Mucosa of descending colon (tissue), 3 donors: ENCODE data around the gene TRHDE. TPM values are rescaled to one million over a fixed set of nuclear protein-coding genes. Genes with fewer than 3 reads are reported as not detected.
"Not testable (repeated sequence)": the region's sequence is repeated elsewhere in the genome, so short reads cannot be mapped to it uniquely, and the experiment has no call there.

Experiments
- ATAC-seq: fragments of 200-7000 bp; cut with Tn5 transposase; one replicate; pipeline ENCODE4 v1.9.1; 2020; ENCODE audit warnings: mild to moderate bottlenecking, moderate library complexity
- DNase-seq, 3 donors: peaks; one replicate each; pipeline ENCODE4 v3.0.0-alpha.2; 2020
- H3K36me3 ChIP-seq: fragments of 200-600 bp; one replicate; pipeline ENCODE4 v1.8.0; 2021; ENCODE audit warnings: low read depth, mild to moderate bottlenecking
- H3K4me1 ChIP-seq: fragments of 200-600 bp; one replicate; pipeline ENCODE4 v1.8.0; 2021; ENCODE audit warnings: low read depth, mild to moderate bottlenecking
- H3K4me3 ChIP-seq: fragments of 200-600 bp; one replicate; pipeline ENCODE4 v1.8.0; 2021; ENCODE audit warnings: mild to moderate bottlenecking
- H3K9me3 ChIP-seq: fragments of 200-600 bp; one replicate; pipeline ENCODE4 v1.8.0; 2021; ENCODE audit warnings: mild to moderate bottlenecking
- CTCF ChIP-seq: fragments of 200-600 bp; IDR thresholded peaks from one replicate; pipeline ENCODE4 v1.8.0; 2022; ENCODE audit warnings: antibody characterized with exemption, mild to moderate bottlenecking
- intact Hi-C, 2 donors: fragments of 100-400 bp; cut with DNase I in 1 of 2; cut with micrococcal nuclease in 1 of 2; formaldehyde crosslinking; loops; one replicate each; pipeline versions ENCODE4 v1.11.0 to v1.11.1; 2022; cut with DNase I, micrococcal nuclease
- total RNA-seq, 3 donors: library from RNA; stranded (reverse); fragmentation: NEBNext Ultra II Directional in 2 of 3; extraction: Animal tissue kit (Norgen Biotek cat#: 25700) in 2 of 3; gene quantifications; one replicate each; pipeline versions ENCODE4 v1.2.1 to v1.2.4, GENCODE V29; 2021 to 2023
- donor health status: DM: no; HTN: no; CAD: no; lungs with moderate emphysema.
- donor health status: DM: no; HTN: no; CAD: no.
- donor health status: DM: no; HTN: yes; CAD: no.

Gene TRHDE
- total RNA-seq, 3 donors from 2014 or later, result 4.7 to 11.2 (median 6.2) TPM

GRCh38 chr12:72684491-72684890, 412.3 kb downstream of the TRHDE start:
- H3K9me3 ChIP-seq, result no peaks in the 10 kb centered on the region
- no peak for DNase-seq
- H3K4me3 ChIP-seq, result no peak overlapping the region
- intact Hi-C loops, result no loop called here
- no peaks in the 10 kb centered on the region for H3K4me1 ChIP-seq
- no peaks in the 10 kb centered on the region for H3K36me3 ChIP-seq
- ATAC-seq, result no peak
- TF ChIP-seq CTCF, result no peak

GRCh38 chr12:72692338-72692737, 420.2 kb downstream of the TRHDE start:
- no peak for ATAC-seq

GRCh38 chr12:72694193-72694592, 422.0 kb downstream of the TRHDE start:
- H3K9me3 ChIP-seq, result peaks cover 12% of the 10 kb centered on the region
- no peak overlapping the region for H3K4me3 ChIP-seq
- no peaks in the 10 kb centered on the region for H3K36me3 ChIP-seq
- no peaks in the 10 kb centered on the region for H3K4me1 ChIP-seq
- DNase-seq (no peak), ATAC-seq (no peak)
- intact Hi-C loops, result no loop called here
- no peak for TF ChIP-seq CTCF

More at GRCh38 chr12:72692338-72692737, 420.2 kb downstream of the TRHDE start:
- H3K4me1 ChIP-seq, result no peaks in the 10 kb centered on the region
- TF ChIP-seq CTCF, result no peak
- H3K9me3 ChIP-seq, result peaks cover 4% of the 10 kb centered on the region
- DNase-seq, result no peak
- no peak overlapping the region for H3K4me3 ChIP-seq
- H3K36me3 ChIP-seq, result no peaks in the 10 kb centered on the region
- intact Hi-C loops, result no loop called here

GRCh38 chr12:72699362-72699761, 427.2 kb downstream of the TRHDE start:
- Histone ChIP-seq H3K4me3 (no peak overlapping the region), H3K9me3 (peaks cover 7% of the 10 kb centered on the region), H3K36me3 (no peaks in the 10 kb centered on the region), H3K4me1 (no peaks in the 10 kb centered on the region)
- no peak for TF ChIP-seq CTCF
- intact Hi-C loops, result no loop called here
- ATAC-seq, result no peak
- DNase-seq, result no peak

- H3K4me3 ChIP-seq, H3K4me1 ChIP-seq, H3K9me3 ChIP-seq, H3K36me3 ChIP-seq, intact Hi-C loops, ATAC-seq, DNase-seq: not testable (repeated sequence)
Observed at GRCh38 chr12:72712025-72712424, 439.9 kb downstream of the TRHDE start.

- intact Hi-C loops, result no loop called here
- DNase-seq, result no peak
Observed at GRCh38 chr12:72716221-72716620, 444.1 kb downstream of the TRHDE start.

More at GRCh38 chr12:72716221-72716620, 444.1 kb downstream of the TRHDE start:
- ATAC-seq, result no peak
- H3K4me1 ChIP-seq, result no peaks in the 10 kb centered on the region
- H3K9me3 ChIP-seq, result no peaks in the 10 kb centered on the region
- no peaks in the 10 kb centered on the region for H3K36me3 ChIP-seq
- TF ChIP-seq CTCF, result no peak
- no peak overlapping the region for H3K4me3 ChIP-seq
